Stimulated activated CD4-positive, alpha-beta T cell treated with anti-CD3 and anti-CD28 coated beads, TNF-alpha, amount 100 ng/mL, for 48 hours (primary cell): ENCODE measurements around the gene PPIP5K1.
"Not testable (repeated sequence)": the region's sequence is repeated elsewhere in the genome, so short reads cannot be mapped to it uniquely, and the experiment has no call there.

Experiments used
- DNase-seq, 3 donors: peaks; one replicate each; pipeline ENCODE4 v3.0.0-alpha.2; 2020; ENCODE audit warnings: low read depth in 3 of 3

Gene PPIP5K1

DNA sequence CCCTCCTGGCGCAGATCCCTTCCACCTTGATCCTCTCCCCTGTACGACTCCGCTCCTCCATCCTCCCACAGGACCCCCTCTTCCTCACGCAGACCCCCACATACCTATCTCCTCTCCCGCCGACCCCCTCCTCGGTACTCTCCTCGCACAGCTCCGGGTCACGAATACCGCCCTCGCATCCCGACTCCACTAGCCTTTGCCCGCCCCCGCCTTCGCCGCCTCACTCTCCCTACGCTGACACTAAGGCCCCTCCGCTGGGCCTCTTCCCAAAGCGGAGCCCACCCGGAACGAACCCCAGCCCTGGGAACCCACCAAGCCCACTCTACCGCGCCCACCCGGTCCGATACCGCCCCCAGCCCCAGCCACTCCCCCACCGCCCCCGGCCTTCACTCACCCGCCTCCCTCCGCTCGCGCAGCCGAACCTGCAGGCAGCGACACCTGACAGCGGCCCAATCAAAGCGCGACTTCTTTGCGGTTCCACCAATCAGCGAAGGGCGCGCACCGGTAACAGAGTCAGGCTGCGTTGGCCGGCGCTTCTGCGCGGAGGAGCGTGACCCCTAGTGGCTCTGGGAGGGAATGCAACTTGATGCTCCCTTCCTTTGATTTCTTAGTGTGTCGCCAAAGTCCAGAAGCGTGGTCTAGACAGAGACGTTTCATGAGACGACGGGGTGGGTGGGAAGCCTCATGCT is at the start of gene PPIP5K1:
TSS of gene PPIP5K1 (minus strand) at position 431 of the 689 bp plus-strand sequence. CDS start 5,704 bp downstream, outside the sequence.
- DNase-seq = not testable (repeated sequence)

DNA sequence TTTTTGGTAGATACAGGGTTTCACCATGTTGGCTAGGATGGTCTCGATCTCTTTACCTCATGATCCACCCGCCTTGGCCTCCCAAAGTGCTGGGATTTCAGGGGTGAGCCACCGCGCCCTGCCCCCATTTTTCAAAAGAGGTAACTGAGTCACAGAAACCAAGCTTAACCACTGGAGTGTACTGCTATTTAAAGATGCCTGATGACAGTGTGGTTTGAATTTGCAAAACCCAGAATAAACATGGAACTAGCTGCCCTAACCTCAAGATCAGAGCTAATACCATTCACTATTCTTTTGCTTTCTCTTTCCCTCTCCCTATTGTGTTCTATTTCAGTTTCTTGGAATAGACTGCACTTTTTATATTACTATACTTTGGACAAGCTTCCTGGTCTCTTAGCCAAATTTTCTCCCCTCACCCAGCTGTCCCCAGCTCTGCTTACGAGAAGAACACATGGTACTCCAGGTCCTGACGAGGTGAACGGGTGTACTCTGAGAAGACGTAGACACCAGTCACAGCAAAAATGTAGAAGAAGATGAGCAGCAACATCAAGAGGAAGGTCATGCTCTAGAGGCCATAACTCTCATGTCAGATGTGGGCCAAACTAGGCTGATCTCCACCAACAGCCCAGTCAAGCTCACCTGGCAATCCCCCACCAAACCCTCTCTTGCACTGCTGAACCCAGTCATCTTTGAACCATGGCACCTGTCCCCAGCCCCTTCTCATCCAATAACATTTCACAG is 48.6 kb upstream of the PPIP5K1 start:
- not testable (repeated sequence) for DNase-seq

DNA sequence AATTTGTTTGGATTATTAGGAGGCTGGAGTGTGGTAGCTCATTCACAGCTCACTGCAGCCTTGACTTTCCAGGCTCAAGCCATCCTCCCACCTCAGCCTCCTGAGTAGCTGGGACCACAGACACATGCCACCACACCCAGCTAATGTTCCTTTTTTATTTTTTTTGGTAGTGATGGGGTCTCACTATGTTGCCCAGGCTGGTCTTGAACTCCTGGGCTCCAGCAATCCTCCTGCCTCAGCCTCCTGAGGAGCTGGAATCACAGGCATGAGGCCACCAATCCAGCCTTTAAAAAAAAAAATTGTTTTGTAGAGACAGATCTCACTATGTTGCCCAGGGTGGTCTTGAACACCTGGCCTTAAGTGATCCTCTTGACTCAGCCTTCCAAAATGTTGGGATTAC is 36.9 kb upstream of the PPIP5K1 start:
- not testable (repeated sequence) for DNase-seq

DNA sequence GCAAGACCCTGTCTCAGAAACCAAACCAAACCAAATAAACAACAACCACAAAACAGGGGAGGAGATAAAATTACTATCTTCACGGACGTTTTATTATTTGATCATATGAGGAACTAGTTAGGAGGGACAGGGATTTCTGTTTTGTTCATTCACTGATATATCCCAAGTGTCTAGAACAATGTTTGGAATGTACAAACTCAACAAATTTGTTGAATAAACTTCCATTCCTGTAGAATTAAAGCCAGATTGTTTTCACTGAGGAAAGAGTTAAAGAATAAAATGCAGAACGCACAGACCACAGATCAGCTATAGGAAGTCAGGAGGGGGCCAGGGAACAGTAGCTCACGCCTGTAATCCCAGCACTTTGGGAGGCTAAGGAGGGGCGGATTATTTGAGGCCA is 35.1 kb upstream of the PPIP5K1 start:
- DNase-seq = no peak

DNA sequence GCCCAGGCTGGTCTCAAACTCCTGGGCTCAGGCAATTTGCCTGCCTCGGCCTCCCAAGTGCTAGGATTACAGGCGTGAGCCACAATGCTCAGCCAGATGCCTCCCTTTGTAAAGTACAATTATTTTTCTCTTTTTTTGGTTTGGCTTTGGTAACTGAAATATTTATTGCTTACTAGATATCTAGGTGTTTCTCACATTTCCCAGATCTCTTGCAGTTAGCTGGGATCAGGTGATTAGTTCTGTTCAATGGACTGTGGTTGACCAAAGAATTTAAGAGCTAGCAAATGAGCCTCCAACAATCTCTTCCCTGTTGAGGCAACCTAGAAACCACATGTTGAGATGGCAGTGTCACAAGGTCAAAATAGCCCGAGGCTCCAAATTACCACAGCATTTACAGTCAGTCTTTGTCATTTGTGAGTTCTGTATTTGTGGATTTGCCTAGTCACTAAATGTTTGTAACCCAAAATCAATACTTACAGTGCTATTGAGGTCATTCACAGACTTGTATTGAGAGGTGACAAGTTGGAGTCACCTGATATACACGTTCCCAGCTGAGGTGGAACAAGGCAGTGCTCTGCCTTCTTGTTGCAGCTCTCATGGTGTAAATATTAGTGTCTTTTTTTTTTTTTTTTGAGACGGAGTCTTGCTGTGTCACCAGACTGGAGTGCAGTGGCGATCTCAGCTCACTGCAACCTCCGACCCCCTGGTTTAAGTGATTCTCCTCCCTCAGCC is 32.2 kb upstream of the PPIP5K1 start:
- DNase-seq = not testable (repeated sequence)

DNA sequence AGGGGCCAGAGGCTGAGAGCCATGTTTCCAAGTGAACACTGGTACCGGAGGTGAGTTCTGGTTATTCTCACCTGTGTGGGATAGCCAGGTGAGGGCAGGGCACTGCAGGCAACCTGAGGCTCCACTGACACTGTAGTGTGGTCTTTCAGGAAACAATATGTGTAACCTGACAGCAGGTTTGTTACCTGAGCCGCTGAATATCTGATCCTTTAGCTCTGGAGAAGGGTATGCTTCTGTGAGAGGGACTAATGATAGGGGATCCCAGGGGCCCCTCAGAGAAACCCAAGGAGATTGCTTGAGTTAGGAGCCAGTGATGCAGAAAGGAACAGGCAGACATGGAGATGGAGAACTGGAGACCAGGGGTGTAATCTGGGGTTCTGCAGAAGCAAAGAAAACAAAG is 28.7 kb upstream of the PPIP5K1 start, which contains the start of gene STRC:
TSS of gene STRC (minus strand) at position 101 of the 400 bp plus-strand sequence. CDS start at position 23, 78 bp downstream.
- DNase-seq = not testable (repeated sequence)

DNA sequence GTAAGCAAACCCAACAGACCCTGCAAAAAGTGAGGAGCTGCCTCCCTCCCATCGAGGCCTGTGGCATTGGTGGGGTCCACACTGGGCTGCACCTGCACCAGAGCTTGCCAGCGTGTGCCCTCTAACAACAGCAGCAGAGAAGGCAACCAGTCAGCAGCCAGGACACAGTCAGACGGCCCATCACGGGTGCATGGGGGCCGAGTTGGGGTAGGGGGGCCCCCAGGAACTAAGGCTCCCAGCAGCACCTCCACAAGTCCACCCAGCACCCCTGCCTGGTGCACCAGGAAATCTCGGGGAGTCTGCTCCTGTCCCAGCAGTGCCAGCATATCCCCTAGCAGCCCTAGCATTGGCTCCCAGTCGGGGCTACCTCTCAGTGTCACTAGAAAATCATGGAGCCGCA is 27.7 kb upstream of the PPIP5K1 start:
- DNase-seq = not testable (repeated sequence)

DNA sequence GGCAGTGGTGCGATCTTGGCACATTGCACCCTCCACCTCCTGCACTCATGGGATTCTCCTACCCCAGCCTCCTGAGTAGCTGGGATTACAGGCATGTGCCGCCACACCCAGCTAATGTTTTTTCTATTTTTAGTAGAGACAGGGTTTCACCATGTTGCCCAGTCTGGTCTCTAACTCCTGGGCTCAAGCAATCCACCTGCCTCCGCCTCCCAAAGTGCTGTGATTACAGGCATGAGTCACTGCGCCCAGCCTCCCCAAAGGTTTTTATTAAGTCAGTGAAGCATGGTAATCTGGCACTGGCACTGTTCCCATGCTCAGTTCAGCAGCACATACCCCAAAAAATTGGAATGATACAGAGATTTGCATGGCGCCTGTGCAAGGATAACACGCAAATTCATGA is 12.2 kb upstream of the PPIP5K1 start:
- not testable (repeated sequence) for DNase-seq

DNA sequence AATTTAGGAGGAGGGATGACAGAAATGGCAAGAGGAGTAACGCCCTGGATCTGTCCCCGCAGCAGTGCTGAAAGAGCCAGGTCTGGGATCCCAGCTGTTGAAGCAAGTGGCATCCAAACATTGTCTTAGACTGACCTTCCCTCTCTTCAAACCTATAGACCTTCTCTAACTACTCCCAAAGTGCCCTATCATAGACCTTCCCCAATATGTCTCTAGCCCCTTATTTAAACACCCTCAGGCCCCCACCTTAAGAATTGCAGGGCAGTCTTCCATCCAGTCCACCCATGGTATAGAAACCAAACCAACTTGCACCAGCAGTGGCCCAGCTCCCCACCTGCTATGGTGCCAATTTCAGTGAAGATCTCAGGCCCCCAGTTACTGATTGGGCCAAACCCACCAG is 10.2 kb upstream of the PPIP5K1 start:
- not testable (repeated sequence) for DNase-seq

DNA sequence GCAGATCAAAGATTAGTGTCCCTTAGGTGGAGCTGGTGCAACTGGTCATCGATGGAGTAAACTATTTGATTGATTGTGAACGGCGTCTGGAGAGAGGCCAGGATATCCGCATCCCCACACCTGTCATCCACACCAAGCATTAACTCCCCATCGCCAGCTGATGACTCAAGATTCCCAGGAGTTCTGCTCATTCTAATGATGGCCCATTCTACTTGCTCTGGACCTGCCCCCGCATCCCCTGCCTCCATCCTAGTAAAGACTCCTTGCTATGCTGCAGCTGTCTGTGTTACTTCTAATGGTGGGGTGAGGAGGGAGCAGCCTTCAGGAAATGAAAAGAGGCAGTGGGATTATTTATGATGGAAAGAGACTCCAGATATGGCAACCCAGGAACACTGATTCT is 9.1 kb upstream of the PPIP5K1 start:
- not testable (repeated sequence) for DNase-seq

DNA sequence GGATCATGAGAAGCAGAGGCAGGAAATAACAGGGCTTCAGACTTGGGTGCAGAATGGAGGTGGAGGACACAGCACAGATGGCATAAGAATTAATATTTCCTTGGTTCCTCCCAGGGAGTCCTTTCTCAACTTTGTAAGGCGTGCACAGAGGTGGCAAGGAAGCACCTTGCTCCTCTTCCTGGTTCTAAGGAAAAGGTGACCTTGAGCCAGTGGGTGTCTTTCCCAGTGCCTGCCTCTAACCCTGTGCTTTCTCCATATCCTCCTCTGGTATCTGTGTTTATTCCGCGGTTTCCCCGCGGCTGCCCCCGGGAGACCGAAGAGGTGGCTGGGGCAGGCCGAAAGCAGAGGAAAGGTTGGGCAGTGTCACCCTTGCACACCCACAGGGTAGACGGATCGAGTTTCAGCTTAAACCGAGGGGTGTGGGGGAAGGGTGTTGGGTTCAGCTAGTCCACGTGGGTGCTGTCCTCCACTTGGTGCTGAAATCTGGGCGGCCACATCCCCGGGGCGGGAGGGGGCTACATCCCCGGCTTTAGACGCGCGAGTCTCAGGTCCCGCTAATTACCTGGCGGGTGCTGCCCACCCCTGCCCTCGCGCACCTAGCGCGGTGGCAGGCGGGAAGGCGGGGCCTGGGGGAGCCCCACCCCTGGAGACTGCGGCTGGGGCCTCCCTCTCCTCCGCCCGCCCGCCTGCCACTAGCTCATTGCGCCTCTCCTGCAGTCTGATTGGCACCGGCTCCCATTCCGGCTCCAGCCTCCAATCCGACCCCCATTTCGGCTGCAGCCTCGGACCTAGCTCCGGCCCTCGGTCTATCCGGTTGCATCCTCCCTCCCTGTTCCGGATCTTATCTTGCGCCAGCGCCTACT is 3.6 kb upstream of the PPIP5K1 start, which contains the start of gene CKMT1B:
TSS of gene CKMT1B (plus strand) at position 700 of the 863 bp plus-strand sequence. CDS start 192 bp downstream, outside the sequence.
- not testable (repeated sequence) for DNase-seq

DNA sequence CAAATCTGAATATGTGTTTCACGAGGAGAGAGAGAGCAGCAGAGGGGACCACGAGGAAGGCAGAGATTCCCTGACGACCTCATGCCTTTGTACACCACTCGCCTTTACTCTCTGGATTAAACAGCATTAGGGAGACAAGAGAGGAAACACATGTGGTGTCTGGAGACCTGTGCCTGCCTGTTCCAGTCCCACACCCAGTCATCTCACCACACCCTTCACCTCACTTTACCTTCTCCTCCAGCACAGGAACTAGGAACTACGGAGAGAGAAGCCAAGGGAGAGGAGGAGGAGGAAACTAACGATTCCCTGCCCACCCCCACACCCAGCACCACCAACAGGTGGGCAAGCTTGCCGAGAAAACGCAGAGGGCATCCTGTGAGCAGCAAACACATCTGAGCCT is 2.8 kb upstream of the PPIP5K1 start:
- DNase-seq = not testable (repeated sequence)

DNA sequence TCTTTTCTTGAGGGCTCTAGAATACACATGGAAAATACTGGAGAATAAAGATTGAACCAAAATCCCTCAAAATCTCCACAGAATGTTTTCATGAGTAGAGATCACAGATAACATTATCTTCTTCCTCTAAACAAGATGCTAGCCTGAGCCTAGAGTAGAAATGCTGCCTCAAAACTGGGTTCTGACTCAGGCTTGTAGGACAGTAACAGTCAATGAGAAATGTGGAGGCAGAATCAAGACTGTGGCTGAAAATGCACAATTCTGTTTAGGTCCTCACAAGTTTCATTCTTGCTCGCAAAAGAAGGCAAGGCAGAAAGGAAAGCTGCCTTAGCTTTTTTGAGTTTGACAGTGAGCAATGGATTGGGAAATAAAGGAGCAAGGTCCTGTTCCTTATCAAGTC is 15.4 kb downstream of the PPIP5K1 start:
- not testable (repeated sequence) for DNase-seq

DNA sequence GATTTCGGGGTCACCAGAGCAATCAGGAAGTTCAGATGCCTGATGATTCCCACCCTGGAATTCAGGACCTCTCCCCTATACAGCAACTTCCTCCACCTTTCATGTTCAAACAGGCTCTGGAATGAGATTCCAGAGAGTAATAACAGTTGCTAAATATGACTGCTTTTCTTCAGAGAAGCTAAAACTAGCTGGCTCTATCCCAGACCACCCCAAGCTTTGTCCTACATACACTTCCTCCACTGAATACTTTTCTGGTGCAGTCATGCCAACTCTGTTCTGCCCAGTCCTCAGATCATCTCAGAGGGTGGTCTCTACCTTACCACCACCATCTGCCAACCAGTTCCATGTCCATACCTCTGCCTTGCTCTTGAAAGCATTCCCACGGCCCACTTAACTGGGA is 23.4 kb downstream of the PPIP5K1 start:
- DNase-seq = not testable (repeated sequence)

DNA sequence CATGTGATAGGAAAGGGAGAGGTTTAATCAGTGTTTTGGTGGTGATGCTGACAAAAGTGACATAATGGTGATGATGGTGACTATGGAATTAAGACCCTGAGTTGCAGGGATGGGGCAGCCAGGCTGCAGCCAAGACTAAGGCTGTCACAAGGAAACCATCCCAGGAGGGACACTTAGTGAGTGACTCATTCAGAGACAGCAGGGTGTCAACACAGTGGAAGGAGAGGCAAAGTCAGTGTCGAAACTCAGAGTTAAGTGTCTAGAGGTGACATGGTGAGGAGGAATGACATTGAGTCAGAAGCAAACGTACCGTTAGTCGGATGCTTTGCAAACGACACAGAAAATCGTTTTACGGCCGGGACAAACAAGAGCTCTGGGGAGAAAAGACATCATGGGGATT is 26.2 kb downstream of the PPIP5K1 start:
- not testable (repeated sequence) for DNase-seq

DNA sequence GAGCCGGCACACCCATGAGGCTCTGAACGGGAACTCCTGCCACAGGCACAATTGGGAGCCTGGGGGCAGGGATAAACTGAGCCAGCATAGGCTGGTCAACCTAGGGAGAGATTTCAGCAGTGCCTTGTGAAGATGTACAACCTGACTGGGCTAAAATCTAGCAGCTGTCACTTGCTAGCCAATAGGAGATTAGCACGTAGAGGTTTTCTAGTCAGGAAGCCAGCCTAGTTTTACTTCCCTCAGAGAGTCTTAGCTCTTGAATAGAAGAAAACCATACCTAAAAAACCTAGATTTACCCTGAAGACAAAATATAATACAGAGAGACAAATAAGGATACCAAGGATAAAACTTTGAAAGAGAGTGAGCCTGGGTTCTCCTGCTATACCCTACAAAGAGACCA is 27.3 kb downstream of the PPIP5K1 start:
- DNase-seq = not testable (repeated sequence)

DNA sequence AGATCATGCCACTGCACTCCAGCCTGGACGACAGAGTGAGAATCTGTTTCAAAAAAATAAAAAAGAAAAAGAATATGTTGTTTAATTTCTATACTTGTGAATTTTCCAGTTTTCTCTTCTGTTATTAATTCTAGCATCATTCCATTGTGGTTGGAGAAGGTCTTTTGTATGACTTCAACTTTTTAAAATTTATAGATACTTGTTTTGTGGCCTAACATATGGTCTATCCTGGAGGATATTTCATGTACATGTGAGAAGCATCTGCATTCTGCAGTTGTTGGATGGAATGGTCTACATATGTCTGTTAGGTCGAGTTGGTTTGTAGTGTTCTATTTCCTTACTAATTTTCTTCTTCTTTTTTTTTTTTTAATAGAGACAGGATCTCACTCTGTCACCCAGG is 37.0 kb downstream of the PPIP5K1 start:
- DNase-seq = no peak

DNA sequence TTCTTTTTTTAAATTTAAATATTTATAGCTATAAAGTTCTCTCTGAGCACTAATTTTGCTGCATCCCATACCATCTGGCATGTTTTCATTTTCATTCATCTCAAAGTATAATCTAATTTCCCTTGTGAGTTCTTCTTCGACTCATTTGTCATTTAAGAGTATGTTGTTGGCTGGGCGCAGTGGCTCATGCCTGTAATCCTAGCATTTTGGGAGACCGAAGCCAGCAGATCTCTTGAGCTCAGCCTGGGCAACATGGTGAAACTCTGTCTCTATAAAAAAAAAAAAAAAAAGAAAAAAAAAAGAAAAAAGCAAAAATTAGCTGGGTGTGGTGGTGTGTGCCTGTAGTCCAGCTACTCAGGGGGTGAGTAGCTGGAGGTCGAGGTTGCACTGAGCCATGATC is 37.8 kb downstream of the PPIP5K1 start:
- DNase-seq = no peak

DNA sequence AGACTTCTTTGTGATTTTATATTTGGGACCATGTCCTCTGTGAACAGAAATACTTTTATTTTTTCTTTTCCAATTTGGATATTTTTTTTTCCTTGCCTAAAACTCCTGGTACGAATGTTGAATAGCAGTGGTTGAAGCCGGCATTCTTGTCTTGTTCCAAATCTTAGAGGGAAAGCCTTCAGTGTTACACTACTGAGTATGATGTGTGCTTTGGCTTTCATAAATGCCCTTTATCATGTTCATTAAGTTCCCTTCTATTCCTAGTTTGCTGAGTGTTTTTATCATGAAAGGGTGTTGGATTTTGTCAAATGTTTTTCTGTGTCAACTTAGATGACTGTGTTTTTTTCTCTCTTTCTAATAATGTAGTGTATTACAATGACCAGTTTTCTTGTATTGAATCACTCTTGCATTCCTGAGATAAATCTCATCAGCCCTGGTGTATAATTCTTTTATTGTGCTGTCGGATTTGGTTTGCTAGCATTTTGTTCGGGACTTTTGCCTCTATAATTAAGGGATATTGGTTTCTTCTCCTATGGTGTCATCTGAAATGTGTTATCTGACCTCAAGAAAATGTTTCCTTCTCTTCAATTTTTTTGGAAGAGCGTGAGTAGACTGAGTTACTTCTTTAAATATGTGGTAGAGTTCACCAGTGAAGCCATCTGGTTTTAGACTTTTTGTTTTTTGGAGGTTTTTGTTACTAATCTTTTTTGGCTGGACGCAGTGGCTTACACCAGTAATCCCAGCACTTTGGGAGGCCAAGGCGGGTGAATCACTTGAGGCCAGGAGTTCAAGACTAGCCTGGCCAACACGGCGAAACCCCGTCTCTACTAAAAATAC is 39.3 kb downstream of the PPIP5K1 start:
- DNase-seq = no peak

DNA sequence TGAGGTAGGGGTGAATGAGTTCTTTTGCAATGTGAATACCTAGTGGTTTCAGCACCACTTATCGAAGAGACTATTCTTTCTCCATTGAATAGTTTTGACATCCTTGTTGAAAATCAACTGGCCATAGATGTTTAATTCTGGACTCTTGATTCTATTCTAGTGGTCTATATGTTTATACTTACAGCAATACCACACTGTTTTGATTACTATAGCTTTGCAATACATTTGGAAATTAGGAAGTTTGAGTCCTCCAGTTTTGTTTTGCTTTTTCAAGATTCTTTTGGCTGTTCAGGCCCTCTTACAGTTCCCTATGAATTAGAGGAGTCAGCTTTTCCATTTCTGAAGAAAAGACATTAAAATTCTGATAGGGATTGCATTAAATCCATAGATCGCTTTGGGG is 42.5 kb downstream of the PPIP5K1 start:
- DNase-seq = no peak
